HEK293 (cell line): ENCODE results near the gene ABHD14A.

Experiments
- CTCF ChIA-PET: fragments of 350-600 bp; formaldehyde crosslinking; extraction: SDS; loops from one replicate; lab custom pipeline; 2021; ENCODE audit warnings: antibody characterized with exemption; lab: Yijun Ruan, JAX
- POLR2A ChIA-PET: fragments of 300-600 bp; formaldehyde crosslinking; extraction: SDS; loops from one replicate; lab custom pipeline; 2020; ENCODE audit warnings: antibody characterized with exemption, inconsistent platforms; lab: Yijun Ruan, JAX
- H3K27ac ChIP-seq: fragments of 200-500 bp; sonication (Bioruptor generic); 2 replicates; pipeline ENCODE4 v1.5.1; 2014; ENCODE audit warnings: low read depth, low read length, control low read depth, inconsistent platforms; ENCODE audit errors: extremely low read depth
- H3K36me3 ChIP-seq, 2 experiments: fragments of 200-500 bp in 1 of 2; sonication (Bioruptor generic) in 1 of 2; 1 replicate in 1 of 2; 2 replicates in 1 of 2; pipeline ENCODE4 v1.5.1; 2014 to 2017; ENCODE audit warnings: inconsistent platforms in 2 of 2, low read length in 2 of 2; ENCODE audit not compliant: control insufficient read depth in 2 of 2, insufficient read depth in 1 of 2
- H3K4me1 ChIP-seq: fragments of 200-500 bp; sonication (Bioruptor generic); 2 replicates; pipeline ENCODE4 v1.5.1; 2014; ENCODE audit warnings: mild to moderate bottlenecking, low read length, inconsistent platforms; ENCODE audit not compliant: control insufficient read depth, insufficient read depth
- H3K4me3 ChIP-seq: 2 replicates; pipeline ENCODE4 v1.5.1; 2011; ENCODE audit warnings: low read depth, mild to moderate bottlenecking, control low read depth, low read length, moderate library complexity
- H3K9me3 ChIP-seq: fragments of 200-500 bp; sonication (Bioruptor generic); 2 replicates; pipeline ENCODE4 v1.5.1; 2014; ENCODE audit warnings: low read depth, low read length, inconsistent platforms; ENCODE audit not compliant: control insufficient read depth, insufficient read depth
- GLIS1 ChIP-seq: fragments of 450-650 bp; formaldehyde crosslinking; IDR thresholded peaks from 2 replicates; pipeline ENCODE4 v1.5.1; 2016; ENCODE audit warnings: missing biosample characterization, missing genetic modification characterization
- HOXA7 ChIP-seq: sonication (generic); formaldehyde crosslinking; IDR thresholded peaks from 2 replicates; pipeline ENCODE4 v1.8.1; 2022; ENCODE audit warnings: missing genetic modification reagents, borderline replicate concordance
- HOXC10 ChIP-seq: sonication (generic); formaldehyde crosslinking; IDR thresholded peaks from 2 replicates; pipeline ENCODE4 v1.8.1; 2023; ENCODE audit warnings: mild to moderate bottlenecking, missing genetic modification reagents
- KLF1 ChIP-seq: fragments of 450-650 bp; formaldehyde crosslinking; IDR thresholded peaks from 2 replicates; pipeline ENCODE4 v1.5.1; 2016; ENCODE audit warnings: missing biosample characterization, missing genetic modification characterization
- KLF9 ChIP-seq: fragments of 450-650 bp; formaldehyde crosslinking; IDR thresholded peaks from 2 replicates; pipeline ENCODE4 v1.5.1; 2016; ENCODE audit warnings: missing biosample characterization, missing genetic modification characterization, low read depth
- SCRT1 ChIP-seq: fragments of 450-650 bp; formaldehyde crosslinking; IDR thresholded peaks from 2 replicates; pipeline ENCODE4 v1.5.1; 2016; ENCODE audit warnings: missing biosample characterization, missing genetic modification characterization, borderline replicate concordance
- ZFP37 ChIP-seq: fragments of 450-650 bp; formaldehyde crosslinking; IDR thresholded peaks from 2 replicates; pipeline ENCODE4 v1.5.1; 2016; ENCODE audit warnings: missing biosample characterization, missing genetic modification characterization
- ZIC2 ChIP-seq: fragments of 450-650 bp; formaldehyde crosslinking; IDR thresholded peaks from 2 replicates; pipeline ENCODE4 v1.5.1; 2016; ENCODE audit warnings: missing biosample characterization, missing genetic modification characterization
- ZNF146 ChIP-seq: fragments of 450-650 bp; formaldehyde crosslinking; IDR thresholded peaks from 2 replicates; pipeline ENCODE4 v1.5.1; 2016; ENCODE audit warnings: missing biosample characterization, missing genetic modification characterization
- ZNF169 ChIP-seq: fragments of 450-650 bp; formaldehyde crosslinking; IDR thresholded peaks from 2 replicates; pipeline ENCODE4 v1.5.1; 2016; ENCODE audit warnings: missing biosample characterization, missing genetic modification characterization
- ZNF211 ChIP-seq: fragments of 450-650 bp; formaldehyde crosslinking; IDR thresholded peaks from 2 replicates; pipeline ENCODE4 v1.5.1; 2016; ENCODE audit warnings: low read depth, missing biosample characterization, missing genetic modification characterization
- ZNF311 ChIP-seq: fragments of 450-650 bp; formaldehyde crosslinking; IDR thresholded peaks from 2 replicates; pipeline ENCODE4 v1.5.1; 2017; ENCODE audit warnings: missing biosample characterization, missing genetic modification characterization, borderline replicate concordance
- ZNF341 ChIP-seq: fragments of 450-650 bp; formaldehyde crosslinking; IDR thresholded peaks from 2 replicates; pipeline ENCODE4; 2016; ENCODE audit warnings: low read depth, missing biosample characterization, missing genetic modification characterization
- ZNF629 ChIP-seq: fragments of 450-650 bp; formaldehyde crosslinking; IDR thresholded peaks from 2 replicates; pipeline ENCODE4 v1.5.1; 2017; ENCODE audit warnings: missing biosample characterization, missing genetic modification characterization
- TF ChIP-seq, protein P1 (sequence below): fragments of 450-650 bp; formaldehyde crosslinking; IDR thresholded peaks from 2 replicates; pipeline ENCODE4 v1.5.1; 2016; ENCODE audit warnings: missing biosample characterization, missing genetic modification characterization
- TF ChIP-seq, protein P2 (sequence below): fragments of 450-650 bp; formaldehyde crosslinking; IDR thresholded peaks from 2 replicates; pipeline ENCODE4 v1.5.1; 2016; ENCODE audit warnings: missing biosample characterization, missing genetic modification characterization
- TF ChIP-seq, protein P3 (sequence below): fragments of 450-650 bp; formaldehyde crosslinking; IDR thresholded peaks from 2 replicates; pipeline ENCODE4 v1.5.1; 2016; ENCODE audit warnings: missing biosample characterization, missing genetic modification characterization

ABHD14A gene

DNA sequence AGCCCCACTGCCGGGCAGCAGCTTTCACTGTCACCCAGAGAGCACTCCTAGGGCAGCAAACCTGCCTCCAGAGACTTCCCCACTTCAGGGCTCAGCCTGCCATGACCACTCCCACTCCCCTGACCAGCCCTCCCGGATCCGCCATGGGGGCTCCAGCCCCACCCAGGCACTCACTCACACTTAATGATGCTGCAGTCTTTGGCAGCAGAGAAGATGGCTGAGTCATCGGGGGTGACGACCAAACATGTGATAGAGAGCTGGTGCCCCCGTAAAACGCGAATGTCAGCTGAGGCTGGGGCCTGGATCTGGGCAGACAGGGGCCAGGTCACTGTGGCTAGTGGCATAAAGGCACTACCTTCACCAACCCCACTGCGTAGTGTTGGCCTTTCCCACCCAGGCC, 37.9 kb upstream of the ABHD14A start:
- POLR2A ChIA-PET, result no interaction called here
- H3K36me3 ChIP-seq, result peaks cover 0 to 61% of the 10 kb centered on the region in 2 experiments; a peak in 1 of 3 replicates
- TF ChIP-seq ZNF146 (tag by site-specific recombination) (no peak), ZNF629 (tag by site-specific recombination) (peak; percentile 28; the same call in 1 of the 2 replicates), HOXA7 (CRISPR knock-in tag) (no peak), ZNF341 (tag by site-specific recombination) (no peak), GLIS1 (tag by site-specific recombination) (no peak), SCRT1 (no peak), ZNF211 (tag by site-specific recombination) (no peak), ZNF169 (tag by site-specific recombination) (no peak), HOXC10 (CRISPR knock-in tag) (no peak), ZFP37 (tag by site-specific recombination) (no peak), KLF1 (tag by site-specific recombination) (0 out of 2 replicates have a peak, but pooled peaks have one; percentile 17), ZNF311 (no peak)
- TF ChIP-seq, protein P1, sequence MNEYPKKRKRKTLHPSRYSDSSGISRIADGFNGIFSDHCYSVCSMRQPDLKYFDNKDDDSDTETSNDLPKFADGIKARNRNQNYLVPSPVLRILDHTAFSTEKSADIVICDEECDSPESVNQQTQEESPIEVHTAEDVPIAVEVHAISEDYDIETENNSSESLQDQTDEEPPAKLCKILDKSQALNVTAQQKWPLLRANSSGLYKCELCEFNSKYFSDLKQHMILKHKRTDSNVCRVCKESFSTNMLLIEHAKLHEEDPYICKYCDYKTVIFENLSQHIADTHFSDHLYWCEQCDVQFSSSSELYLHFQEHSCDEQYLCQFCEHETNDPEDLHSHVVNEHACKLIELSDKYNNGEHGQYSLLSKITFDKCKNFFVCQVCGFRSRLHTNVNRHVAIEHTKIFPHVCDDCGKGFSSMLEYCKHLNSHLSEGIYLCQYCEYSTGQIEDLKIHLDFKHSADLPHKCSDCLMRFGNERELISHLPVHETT (tag by site-specific recombination), result no peak
- TF ChIP-seq, protein P2, sequence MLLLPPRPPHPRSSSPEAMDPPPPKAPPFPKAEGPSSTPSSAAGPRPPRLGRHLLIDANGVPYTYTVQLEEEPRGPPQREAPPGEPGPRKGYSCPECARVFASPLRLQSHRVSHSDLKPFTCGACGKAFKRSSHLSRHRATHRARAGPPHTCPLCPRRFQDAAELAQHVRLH (tag by site-specific recombination), result no peak
- TF ChIP-seq, protein P3, sequence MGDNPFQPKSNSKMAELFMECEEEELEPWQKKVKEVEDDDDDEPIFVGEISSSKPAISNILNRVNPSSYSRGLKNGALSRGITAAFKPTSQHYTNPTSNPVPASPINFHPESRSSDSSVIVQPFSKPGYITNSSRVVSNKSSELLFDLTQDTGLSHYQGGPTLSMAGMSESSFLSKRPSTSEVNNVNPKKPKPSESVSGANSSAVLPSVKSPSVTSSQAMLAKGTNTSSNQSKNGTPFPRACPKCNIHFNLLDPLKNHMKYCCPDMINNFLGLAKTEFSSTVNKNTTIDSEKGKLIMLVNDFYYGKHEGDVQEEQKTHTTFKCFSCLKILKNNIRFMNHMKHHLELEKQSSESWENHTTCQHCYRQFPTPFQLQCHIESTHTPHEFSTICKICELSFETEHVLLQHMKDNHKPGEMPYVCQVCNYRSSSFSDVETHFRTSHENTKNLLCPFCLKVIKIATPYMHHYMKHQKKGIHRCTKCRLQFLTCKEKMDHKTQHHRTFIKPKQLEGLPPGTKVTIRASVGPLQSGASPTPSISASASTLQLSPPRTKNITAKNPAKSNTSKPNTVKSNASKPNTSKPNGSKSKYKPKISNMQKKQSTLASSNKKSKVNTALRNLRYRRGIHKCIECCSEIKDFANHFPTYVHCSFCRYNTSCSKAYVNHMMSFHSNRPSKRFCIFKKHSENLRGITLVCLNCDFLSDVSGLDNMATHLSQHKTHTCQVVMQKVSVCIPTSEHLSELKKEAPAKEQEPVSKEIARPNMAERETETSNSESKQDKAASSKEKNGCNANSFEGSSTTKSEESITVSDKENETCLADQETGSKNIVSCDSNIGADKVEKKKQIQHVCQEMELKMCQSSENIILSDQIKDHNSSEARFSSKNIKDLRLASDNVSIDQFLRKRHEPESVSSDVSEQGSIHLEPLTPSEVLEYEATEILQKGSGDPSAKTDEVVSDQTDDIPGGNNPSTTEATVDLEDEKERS, result no peak
- TF ChIP-seq, all 188 proteins: peak for 2
- Histone ChIP-seq H3K27ac (no peak overlapping the region), H3K4me1 (no peaks in the 10 kb centered on the region; the same call in 1 of the 2 replicates), H3K4me3 (no peak overlapping the region), H3K9me3 (no peaks in the 10 kb centered on the region)
- CTCF ChIA-PET, result interaction anchor here (0.6 kb wide), 1 partner anchor 10 kb away, joined by 6 read pairs; no protein-coding TSS in a partner anchor

DNA sequence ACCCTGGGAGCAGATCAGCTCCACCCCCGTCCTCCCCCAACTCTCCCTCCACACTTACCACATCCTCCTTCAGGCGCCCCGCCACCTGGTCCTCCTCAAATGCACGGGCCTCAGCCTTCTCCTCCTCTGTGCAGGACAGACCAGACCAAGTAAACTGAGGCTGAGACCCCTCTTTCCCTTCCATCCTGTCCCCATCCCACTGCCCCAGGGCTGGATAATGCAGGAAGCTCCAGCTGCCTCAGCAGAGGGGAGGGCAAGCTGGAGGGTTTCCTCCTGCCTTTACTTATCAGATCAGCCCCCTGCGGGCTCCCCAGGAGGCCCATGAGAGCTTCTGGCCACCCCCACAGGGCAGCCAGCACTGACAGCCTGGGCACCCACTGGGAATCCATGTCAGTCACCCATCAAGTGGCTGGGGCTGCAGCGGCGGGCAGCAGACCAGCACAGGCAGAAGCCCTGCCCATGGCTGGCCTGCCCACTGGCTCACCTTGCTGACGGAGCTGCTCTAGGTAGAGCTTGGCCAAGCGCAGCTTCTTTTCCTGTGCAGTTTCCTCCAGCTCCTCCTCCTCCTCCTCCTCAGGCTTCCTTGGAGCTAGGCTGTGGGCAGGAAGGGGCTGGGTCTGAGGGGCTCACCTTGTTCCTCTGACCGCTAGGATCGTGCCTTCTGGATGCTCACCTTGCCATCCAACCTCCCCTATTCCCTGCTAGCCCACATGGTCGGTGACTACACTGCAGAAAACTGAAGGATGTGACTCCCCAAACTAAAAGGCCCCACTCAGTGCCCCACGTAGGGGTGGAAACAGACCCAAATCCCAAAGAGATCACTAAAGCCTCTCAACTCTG, 37.0 kb upstream of the ABHD14A start:
- H3K27ac ChIP-seq, result no peak overlapping the region
- POLR2A ChIA-PET, result no interaction called here
- H3K4me1 ChIP-seq, result peaks cover 4% of the 10 kb centered on the region
- no peak overlapping the region for H3K4me3 ChIP-seq
- H3K9me3 ChIP-seq, result no peaks in the 10 kb centered on the region
- peaks cover 0 to 58% of the 10 kb centered on the region in 2 experiments; a peak in 1 of 3 replicates for H3K36me3 ChIP-seq
- TF ChIP-seq GLIS1 (tag by site-specific recombination) (peak; percentile 69), KLF9 (no peak), ZIC2 (tag by site-specific recombination) (peak; percentile 79)
- CTCF ChIA-PET, result interaction anchor here (0.6 kb wide), 1 partner anchor 11 kb away, joined by 6 read pairs; no protein-coding TSS in a partner anchor
